Stimulated activated CD4-positive, alpha-beta T cell treated with anti-CD3 and anti-CD28 coated beads, Interleukin-2, amount 100 ng/mL, for 48 hours (primary cell): ENCODE results near the gene NAPG.
"Not testable (repeated sequence)": the region's sequence is repeated elsewhere in the genome, so short reads cannot be mapped to it uniquely, and the experiment has no call there.

Source experiments
- DNase-seq, 2 donors: peaks; one replicate each; pipeline ENCODE4 v3.0.0-alpha.2; 2020

The NAPG gene

GRCh38 chr18:10585260-10585659 is 59.4 kb downstream of the NAPG start:
- no peak for DNase-seq

GRCh38 chr18:10588975-10589374 is 63.1 kb downstream of the NAPG start:
- DNase-seq: no peak

GRCh38 chr18:10590412-10590811 is 64.6 kb downstream of the NAPG start:
- no peak for DNase-seq

GRCh38 chr18:10591896-10592295 is 66.1 kb downstream of the NAPG start:
- DNase-seq: no peak

GRCh38 chr18:10593366-10594022 is 67.7 kb downstream of the NAPG start:
- DNase-seq: not testable (repeated sequence)

GRCh38 chr18:10595917-10596316 is 70.1 kb downstream of the NAPG start:
- not testable (repeated sequence) for DNase-seq

GRCh38 chr18:10597695-10598094 is 71.9 kb downstream of the NAPG start:
- DNase-seq: not testable (repeated sequence)

- DNase-seq: not testable (repeated sequence)
These were observed 74.9 kb downstream of the NAPG start for GRCh38 chr18:10600701-10601100.
